Inflammatory macrophage (primary cell): ENCODE data around the gene RSRC2.
"Not testable (repeated sequence)": the region's sequence is repeated elsewhere in the genome, so short reads cannot be mapped to it uniquely, and the experiment has no call there.

ENCODE experiments used
- DNase-seq, 2 donors: peaks; one replicate each; pipeline ENCODE4 v3.0.0-alpha.2; 2020 to 2022

RSRC2 gene

GRCh38 chr12:122484385-122484784 is 42.4 kb downstream of the RSRC2 start:
- DNase-seq: not testable (repeated sequence)

- no peak for DNase-seq
These were observed 42.8 kb downstream of the RSRC2 start for GRCh38 chr12:122483969-122484368.

- no peak for DNase-seq
These were observed 44.9 kb downstream of the RSRC2 start for GRCh38 chr12:122481861-122482260.

GRCh38 chr12:122480753-122481152 is 46.0 kb downstream of the RSRC2 start:
- no peak for DNase-seq

GRCh38 chr12:122474324-122474716 is 52.4 kb downstream of the RSRC2 start:
- no peak for DNase-seq

- DNase-seq: no peak
These were observed 53.0 kb downstream of the RSRC2 start for GRCh38 chr12:122473543-122474323.

- DNase-seq: peak; percentile 56 to 68
These were observed 55.2 kb downstream of the RSRC2 start for GRCh38 chr12:122471324-122472226.

- DNase-seq: not testable (repeated sequence)
These were observed 56.2 kb downstream of the RSRC2 start for GRCh38 chr12:122470576-122470975.

- not testable (repeated sequence) for DNase-seq
These were observed 56.9 kb downstream of the RSRC2 start for GRCh38 chr12:122469856-122470255.

GRCh38 chr12:122467983-122468382 is 58.8 kb downstream of the RSRC2 start:
- DNase-seq: no peak

GRCh38 chr12:122464317-122465042 is 62.3 kb downstream of the RSRC2 start:
- peak; percentile 77 to 79 for DNase-seq

- DNase-seq: no peak
These were observed 66.1 kb downstream of the RSRC2 start for GRCh38 chr12:122460641-122461040.

GRCh38 chr12:122460061-122460460 is 66.7 kb downstream of the RSRC2 start:
- DNase-seq: no peak

GRCh38 chr12:122459211-122459610 is 67.5 kb downstream of the RSRC2 start:
- DNase-seq: no peak

- DNase-seq: no peak
These were observed 68.4 kb downstream of the RSRC2 start for GRCh38 chr12:122458105-122459035.

- no peak for DNase-seq
These were observed 69.1 kb downstream of the RSRC2 start for GRCh38 chr12:122457627-122458026.

- no peak for DNase-seq
These were observed 72.0 kb downstream of the RSRC2 start for GRCh38 chr12:122454739-122455138.

- DNase-seq: no peak
These were observed 72.5 kb downstream of the RSRC2 start for GRCh38 chr12:122454250-122454721.
